Adrenal gland (tissue), 12 donors: ENCODE measurements around the gene NR2E1. TPM values are rescaled to one million over a fixed set of nuclear protein-coding genes. Genes with fewer than 3 reads are reported as not detected.

Source experiments
- DNase-seq, 7 donors: peaks; one replicate each; pipeline ENCODE4 v3.0.0-alpha.2; 2019 to 2020
- H3K27ac ChIP-seq, 5 donors: fragments of 200-600 bp; sonication (generic) in 4 of 5; 1 replicate in 3 of 5; 2 replicates in 2 of 5; pipeline versions ENCODE4 v1.5.1 to v1.8.0; 2016 to 2020; ENCODE audit warnings: mild to moderate bottlenecking in 1 of 5
- H3K27me3 ChIP-seq: fragments of 200-600 bp; 2 replicates; pipeline ENCODE4 v1.8.0; 2021
- H3K36me3 ChIP-seq, 2 donors: fragments of 200-600 bp; replicated peaks in 1 of 2; 1 replicate in 1 of 2; 2 replicates in 1 of 2; pipeline versions ENCODE4 v1.5.1 to v1.8.0; 2018 to 2022
- H3K4me1 ChIP-seq, 2 donors: fragments of 200-600 bp; replicated peaks in 1 of 2; 1 replicate in 1 of 2; 2 replicates in 1 of 2; pipeline versions ENCODE4 v1.5.1 to v1.8.0; 2018 to 2021
- H3K4me3 ChIP-seq, 4 donors: fragments of 200-600 bp; sonication (generic) in 3 of 4; one replicate each; pipeline ENCODE4 v1.5.1; 2016 to 2018
- H3K9me3 ChIP-seq, 3 donors: fragments of 200-600 bp; sonication (generic) in 1 of 3; replicated peaks in 1 of 3; 1 replicate in 2 of 3; 2 replicates in 1 of 3; pipeline versions ENCODE4 v1.5.1 to v1.8.0; 2016 to 2021
- CTCF ChIP-seq, 6 experiments: fragments of 450-650 bp in 4 of 6; fragments of 200-600 bp in 2 of 6; sonication (generic) in 1 of 6; IDR thresholded peaks; 1 replicate in 5 of 6; 2 replicates in 1 of 6; pipeline versions ENCODE4 v1.5.1 to v1.8.0; 2016 to 2021; ENCODE audit warnings: antibody characterized with exemption in 6 of 6, mild to moderate bottlenecking in 2 of 6, moderate library complexity in 1 of 6
- POLR2A ChIP-seq, 2 donors: fragments of 450-650 bp; IDR thresholded peaks; one replicate each; pipeline ENCODE4 v1.6.1; 2017; ENCODE audit warnings: antibody characterized with exemption in 2 of 2, mild to moderate bottlenecking in 2 of 2, moderate library complexity in 1 of 2
- WGBS, 4 donors: extraction: QIAGEN DNeasy Blood & Tissue Kit in 2 of 4; methylation state at CpG; one replicate each; pipeline versions ENCODE4 v1.1.5 to v1.1.7; 2013 to 2017; 5-methylcytosine and 5-hydroxymethylcytosine counted together
- intact Hi-C, 2 donors: fragments of 100-400 bp; cut with DNase I; formaldehyde crosslinking; loops; one replicate each; pipeline versions ENCODE4 v1.14.1 to v1.15.0; 2022 to 2023
- polyA plus RNA-seq, 3 donors: library from polyadenylated mRNA; stranded (reverse); fragments of 200-250 nt in 2 of 3; fragments of 350-450 nt in 1 of 3; fragmentation: Illumina TruSeq in 1 of 3; extraction: RNeasy Lipid Tissue Mini Kit (QIAGEN cat#74804) in 1 of 3; gene quantifications; one replicate each; pipeline ENCODE4 v1.2.3, GENCODE V29; 2013 to 2014
- total RNA-seq, 9 donors: library from RNA; depleted of rRNA in 4 of 9; stranded (reverse); fragments of >200 nt in 4 of 9; fragments of 120-200 nt in 1 of 9; fragmentation: NEBNext Ultra II Directional in 1 of 9; extraction: Animal tissue kit (Norgen Biotek cat#: 25700) in 1 of 9; gene quantifications; one replicate each; pipeline versions ENCODE4 v1.1.0 to v1.2.4, GENCODE V29; 2013 to 2023
- donor health status: healthy with polysubstance abuse.
- donor health status: Bipolar disorder and iron deficiency.
- donor health status: DM: yes; HTN: yes; CAD: no.
- donor health status: DM: no; HTN: no; CAD: no.
- donor health status: DM: no; HTN: no; CAD: no.
- donor health status: DM: yes; HTN: yes; CAD: no.

NR2E1 gene
- total and polyA plus RNA-seq, 12 donors = 0.08 to 2.3 (median 0.61) TPM; not detected in 3

GRCh38 chr6:108127826-108128225 is 38.0 kb upstream of the NR2E1 start:
- no peaks in the 10 kb centered on the region for H3K4me1 ChIP-seq
- no peak overlapping the region for H3K4me3 ChIP-seq
- H3K36me3 ChIP-seq = no peaks in the 10 kb centered on the region
- no peaks in the 10 kb centered on the region for H3K9me3 ChIP-seq
- peak in 3 of 7 donors; percentile 12 to 71 (median 59) for DNase-seq
- TF ChIP-seq POLR2A (IDR thresholded peaks at IDR 0.05) (no peak), CTCF (IDR thresholded peaks at IDR 0.05) (no peak)
- intact Hi-C loops = no loop called here
- WGBS, 4 donors = 30 to 73% (median 60%) methylated on average over 2 of the region's 2 CpGs
- peaks cover 16% of the 10 kb centered on the region for H3K27me3 ChIP-seq
- no peak overlapping the region for H3K27ac ChIP-seq

GRCh38 chr6:108130262-108130661 is 35.6 kb upstream of the NR2E1 start:
- H3K27me3 ChIP-seq = peaks cover 15% of the 10 kb centered on the region
- no peaks in the 10 kb centered on the region for H3K9me3 ChIP-seq
- no peak for DNase-seq
- no peak overlapping the region for H3K27ac ChIP-seq
- no peaks in the 10 kb centered on the region for H3K36me3 ChIP-seq
- H3K4me3 ChIP-seq = no peak overlapping the region
- TF ChIP-seq CTCF (IDR thresholded peaks at IDR 0.05) (no peak), POLR2A (IDR thresholded peaks at IDR 0.05) (no peak)
- H3K4me1 ChIP-seq = peaks cover 0 to 10% of the 10 kb centered on the region in 2 donors
- intact Hi-C loops = no loop called here

GRCh38 chr6:108132863-108133262 is 33.0 kb upstream of the NR2E1 start:
- 71 to 81% (median 75%) methylated on average over 4 of the region's 4 CpGs for WGBS, 4 donors
- intact Hi-C loops = no loop called here
- Histone ChIP-seq H3K4me1 (peaks cover 0 to 10% of the 10 kb centered on the region in 2 donors), H3K9me3 (no peaks in the 10 kb centered on the region), H3K4me3 (no peak overlapping the region), H3K27ac (no peak overlapping the region), H3K27me3 (peaks cover 18% of the 10 kb centered on the region), H3K36me3 (no peaks in the 10 kb centered on the region)
- TF ChIP-seq CTCF (IDR thresholded peaks at IDR 0.05) (no peak), POLR2A (IDR thresholded peaks at IDR 0.05) (no peak)
- no peak for DNase-seq

GRCh38 chr6:108133594-108134179 is 32.1 kb upstream of the NR2E1 start:
- peak overlapping the region in 4 of 5 donors; percentile 79 to 91 (median 86) for H3K27ac ChIP-seq
- peaks cover 0 to 10% of the 10 kb centered on the region in 2 donors for H3K4me1 ChIP-seq
- WGBS, 4 donors = 4 to 10% (median 7%) methylated on average over 9 to 36 of the region's 36 CpGs
- no peaks in the 10 kb centered on the region for H3K9me3 ChIP-seq
- peak; percentile 67 to 86 (median 78) for DNase-seq
- no peaks in the 10 kb centered on the region for H3K36me3 ChIP-seq
- H3K27me3 ChIP-seq = peaks cover 19% of the 10 kb centered on the region
- TF ChIP-seq CTCF (IDR thresholded peaks at IDR 0.05) (peak in 3 of 6 experiments; percentile 15 to 35 (median 18)), POLR2A (IDR thresholded peaks at IDR 0.05) (peak in 1 of 2 donors; percentile 85)
- peak overlapping the region in 2 of 4 donors; percentile 27 to 56 for H3K4me3 ChIP-seq
- intact Hi-C loops = no loop called here
